Omental fat pad (tissue), 4 donors: ENCODE data around the gene NIPBL. TPM values are rescaled to one million over a fixed set of nuclear protein-coding genes. Genes with fewer than 3 reads are reported as not detected.
"Not testable (repeated sequence)": the region's sequence is repeated elsewhere in the genome, so short reads cannot be mapped to it uniquely, and the experiment has no call there.

Experiments
- ATAC-seq: fragments of 150-250 bp; one replicate; pipeline ENCODE4 v1.9.1; 2016; ENCODE audit warnings: mild to moderate bottlenecking, moderate library complexity; ENCODE audit not compliant: low FRiP score
- DNase-seq: peaks from one replicate; pipeline ENCODE4 v3.0.0-alpha.2; 2019; ENCODE audit warnings: low spot score
- CTCF ChIP-seq, 3 donors: fragments of 450-650 bp; IDR thresholded peaks; one replicate each; pipeline ENCODE4 v1.5.1; 2016 to 2017; ENCODE audit warnings: antibody characterized with exemption in 3 of 3, mild to moderate bottlenecking in 3 of 3, moderate library complexity in 2 of 3
- total RNA-seq, 4 donors: library from RNA; depleted of rRNA; stranded (reverse); fragments of >200 nt; gene quantifications; one replicate each; pipeline ENCODE4 v1.1.0, GENCODE V29; 2016

Gene NIPBL
- total RNA-seq, 4 donors from 2014 or later = 47.9 to 64.2 (median 54.3) TPM

GRCh38 chr5:36842087-36842486 is 34.5 kb upstream of the NIPBL start:
- no peak for ATAC-seq
- no peak for DNase-seq
- no peak for TF ChIP-seq CTCF (IDR thresholded peaks at IDR 0.05)

GRCh38 chr5:36844305-36844704 is 32.3 kb upstream of the NIPBL start:
- TF ChIP-seq CTCF (IDR thresholded peaks at IDR 0.05) = no peak
- DNase-seq (no peak), ATAC-seq (no peak)

GRCh38 chr5:36848545-36848944 is 28.0 kb upstream of the NIPBL start:
- ATAC-seq, DNase-seq: not testable (repeated sequence)

- not testable (repeated sequence) for ATAC-seq, DNase-seq
Measured at GRCh38 chr5:36852903-36853302, 23.7 kb upstream of the NIPBL start.

GRCh38 chr5:36854402-36855140 is 22.0 kb upstream of the NIPBL start:
- DNase-seq (no peak), ATAC-seq (no peak)
- no peak for TF ChIP-seq CTCF (IDR thresholded peaks at IDR 0.05)

- ATAC-seq = no peak
- no peak for DNase-seq
- TF ChIP-seq CTCF (IDR thresholded peaks at IDR 0.05) = no peak
Measured at GRCh38 chr5:36855141-36855495, 21.5 kb upstream of the NIPBL start.

GRCh38 chr5:36861871-36862270 is 14.7 kb upstream of the NIPBL start:
- ATAC-seq (no peak), DNase-seq (no peak)
- no peak for TF ChIP-seq CTCF (IDR thresholded peaks at IDR 0.05)

GRCh38 chr5:36870399-36871040 is 6.0 kb upstream of the NIPBL start:
- TF ChIP-seq CTCF (IDR thresholded peaks at IDR 0.05) = no peak
- DNase-seq = no peak
- ATAC-seq = peak; percentile 62
